ENCODE results near the gene C4orf50. TPM values are rescaled to one million over a fixed set of nuclear protein-coding genes. Genes with fewer than 3 reads are reported as not detected.

C4orf50 gene
- total and polyA plus RNA-seq, 2 of the 8 experiments (the other 6 are each of a cell fraction or from before 2014, with no cell fraction given) = 0.08 to 0.22 TPM

DNA sequence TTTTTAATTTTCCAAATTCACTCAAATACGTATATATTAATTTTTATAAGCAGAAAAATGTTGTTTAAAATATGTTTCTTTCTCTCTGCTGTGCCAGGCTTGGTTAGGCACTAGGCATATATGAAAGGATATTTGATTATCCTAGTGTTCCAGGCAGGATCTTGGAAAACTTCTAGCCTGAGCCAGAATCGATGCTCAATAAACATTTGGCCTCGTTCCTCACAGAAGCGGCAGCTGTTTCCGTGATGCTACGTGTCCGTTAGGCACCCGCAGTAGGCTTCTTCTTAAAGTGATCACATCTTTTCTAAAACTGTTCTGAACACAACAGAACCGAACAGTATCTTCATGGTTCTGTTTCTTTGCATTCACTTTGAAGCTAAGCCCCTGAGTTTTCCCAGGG lies 75.3 kb downstream of the C4orf50 start:
- Histone ChIP-seq H3K27me3 (replicated peaks in 1 of 4; ENCODE audit: control insufficient read depth in 3 of 4, extremely low read depth in 1 of 4, insufficient read depth in 3 of 4, low read length in 3 of 4) (peaks cover 0 to 5% (median 0%) of the 10 kb centered on the region in 4 experiments; a peak in 1 of 7 replicates), H2AK5ac (ENCODE audit: low read depth, low read length) (no peak overlapping the region), H4K8ac (ENCODE audit: extremely low read depth, insufficient read depth, low read length) (no peak overlapping the region), H3K4ac (replicated peaks; ENCODE audit: insufficient read length, low read depth, low read length) (no peak overlapping the region), H3K9me3 (ENCODE audit: insufficient read depth in 2 of 2, low read depth in 1 of 2, low read length in 1 of 2) (no peaks in the 10 kb centered on the region), H3K4me2 (ENCODE audit: insufficient read depth in 1 of 2, low read depth in 2 of 2, low read length in 2 of 2) (no peak overlapping the region), H3K9ac (replicated peaks in 1 of 4; ENCODE audit: extremely low read depth in 1 of 4, low read depth in 3 of 4, low read length in 3 of 4) (no peak overlapping the region), H2BK5ac (ENCODE audit: low read depth, low read length) (no peak overlapping the region), H3K23me2 (ENCODE audit: low read depth, low read length) (no peaks in the 10 kb centered on the region), H2BK12ac (ENCODE audit: low read depth, low read length) (no peak overlapping the region), H2BK15ac (ENCODE audit: low read length) (no peak overlapping the region), H3K4me1 (replicated peaks in 1 of 4; ENCODE audit: control insufficient read depth in 3 of 4, insufficient read depth in 4 of 4, low read length in 3 of 4) (peaks cover 0 to 6% (median under 1%) of the 10 kb centered on the region in 4 experiments; a peak in 1 of 7 replicates), H3K14ac (ENCODE audit: insufficient read length) (no peak overlapping the region), H3K79me2 (ENCODE audit: control insufficient read depth in 1 of 2, insufficient read depth in 2 of 2, low read length in 2 of 2) (no peaks in the 10 kb centered on the region), H2AFZ (ENCODE audit: low read length) (no peak overlapping the region), H3K27ac (ENCODE audit: low read depth, low read length) (no peak overlapping the region), H3K36me3 (ENCODE audit: control insufficient read depth in 2 of 4, insufficient read depth in 4 of 4, low read length in 3 of 4) (no peaks in the 10 kb centered on the region), H4K91ac (replicated peaks; ENCODE audit: insufficient read length, low read length) (no peak overlapping the region), H3K4me3 (ENCODE audit: extremely low read depth in 1 of 4, insufficient read depth in 2 of 4, low read depth in 3 of 4, low read length in 4 of 4) (no peak overlapping the region), H2BK120ac (replicated peaks; ENCODE audit: low read depth, low read length) (no peak overlapping the region), H3K79me1 (ENCODE audit: low read depth, low read length) (no peaks in the 10 kb centered on the region), H3K18ac (ENCODE audit: extremely low read depth, low read length) (no peak overlapping the region), H2BK20ac (ENCODE audit: low read length) (no peak overlapping the region), H4K20me1 (replicated peaks in 1 of 2; ENCODE audit: control insufficient read depth in 1 of 2, insufficient read depth in 2 of 2, low read length in 2 of 2) (no peaks in the 10 kb centered on the region), H3K56ac (replicated peaks; ENCODE audit: insufficient read length, low read depth, low read length) (no peak overlapping the region), H4K5ac (ENCODE audit: insufficient read length, low read depth, low read length) (no peak overlapping the region), H3K23ac (ENCODE audit: insufficient read length) (no peak overlapping the region)
- FAIRE-seq (no peak), DNase-seq (ENCODE audit: low read depth in 1 of 2, low spot score in 2 of 2) (no peak)
- 93% methylated on average over 9 of the region's 9 CpGs; no CpG with 5 or more reads in 1 of the 2 experiments for WGBS, 2 experiments (ENCODE audit: extremely low coverage in 1 of 2, insufficient coverage in 1 of 2, insufficient read length in 1 of 2, insufficient replicate concordance in 2 of 2, low coverage in 1 of 2, low lambda C conversion rate in 2 of 2, missing lambda C conversion rate in 1 of 2)
- ChIA-PET POLR2A (ENCODE audit: partially characterized antibody) (interaction anchor here (1.6 kb wide), 1 partner anchor 10 kb away, joined by 3 read pairs; no protein-coding TSS in a partner anchor), CTCF (ENCODE audit: partially characterized antibody) (interaction anchor here (1.6 to 3.3 kb wide), 2 partner anchors 21 to 120 kb away, joined by 4 to 15 read pairs; no protein-coding TSS in a partner anchor)
- TF ChIP-seq SUZ12 (IDR thresholded peaks at IDR 0.05; ENCODE audit: low read length) = no peak
- no peak for TF ChIP-seq POLR2A (IDR thresholded peaks at IDR 0.05; ENCODE audit: control extremely low read depth in 1 of 2, low read depth in 2 of 2, low read length in 2 of 2)
- TF ChIP-seq, protein P1, sequence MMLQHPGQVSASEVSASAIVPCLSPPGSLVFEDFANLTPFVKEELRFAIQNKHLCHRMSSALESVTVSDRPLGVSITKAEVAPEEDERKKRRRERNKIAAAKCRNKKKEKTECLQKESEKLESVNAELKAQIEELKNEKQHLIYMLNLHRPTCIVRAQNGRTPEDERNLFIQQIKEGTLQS (IDR thresholded peaks at IDR 0.05; ENCODE audit: insufficient read depth, low read depth, low read length) = no peak
- TF ChIP-seq SIRT6 (IDR thresholded peaks at IDR 0.05; ENCODE audit: low read length) = no peak
- TF ChIP-seq USF2 (IDR thresholded peaks at IDR 0.05; ENCODE audit: low read length) = no peak
- no peak for TF ChIP-seq GTF2F1 (IDR thresholded peaks at IDR 0.05; ENCODE audit: borderline replicate concordance, low read depth, low read length)
- no peak for TF ChIP-seq RBBP5 (IDR thresholded peaks at IDR 0.05; ENCODE audit: borderline replicate concordance, low read depth, low read length)
- no peak for TF ChIP-seq POU5F1 (IDR thresholded peaks at IDR 0.05; ENCODE audit: low read depth, low read length)
- no peak for TF ChIP-seq MAFK (IDR thresholded peaks at IDR 0.05; ENCODE audit: low read depth, low read length)
- TF ChIP-seq CEBPB (IDR thresholded peaks at IDR 0.05; ENCODE audit: low read depth, low read length) = no peak

All from H1 (cell line).